Hepatocyte (in vitro differentiated cells): ENCODE results near the gene PCGF5. TPM values are rescaled to one million over a fixed set of nuclear protein-coding genes. Genes with fewer than 3 reads are reported as not detected.
A peak's percentile ranks its signal among the peaks of the same experiment; 100 is the strongest.

ENCODE experiments used
- DNase-seq: peaks from one replicate; pipeline ENCODE4 v3.0.0-alpha.2; 2016; ENCODE audit warnings: low spot score
- H2AFZ ChIP-seq: fragments of 200-600 bp; sonication (generic); 2 replicates; pipeline ENCODE4 v1.6.0; 2016; ENCODE audit warnings: antibody characterized with exemption, mild to moderate bottlenecking
- H3K27ac ChIP-seq: fragments of 200-600 bp; sonication (generic); 2 replicates; pipeline ENCODE4 v1.5.1; 2016; ENCODE audit warnings: mild to moderate bottlenecking
- H3K27me3 ChIP-seq: fragments of 200-600 bp; sonication (generic); 2 replicates; pipeline ENCODE4 v1.6.1; 2016
- H3K36me3 ChIP-seq: fragments of 200-600 bp; sonication (generic); replicated peaks from 2 replicates; pipeline ENCODE4 v1.5.1; 2016; ENCODE audit warnings: low read depth; ENCODE audit not compliant: insufficient read depth
- H3K4me1 ChIP-seq: fragments of 200-600 bp; sonication (generic); 2 replicates; pipeline ENCODE4 v1.5.1; 2016; ENCODE audit warnings: mild to moderate bottlenecking, moderate library complexity; ENCODE audit not compliant: insufficient read depth
- H3K4me2 ChIP-seq: fragments of 200-600 bp; sonication (generic); 2 replicates; pipeline ENCODE4 v1.6.0; 2016
- H3K4me3 ChIP-seq: fragments of 200-600 bp; sonication (generic); 2 replicates; pipeline ENCODE4 v1.5.1; 2016; ENCODE audit warnings: mild to moderate bottlenecking
- H3K79me2 ChIP-seq: fragments of 200-600 bp; sonication (generic); 2 replicates; pipeline ENCODE4 v1.6.0; 2017; ENCODE audit warnings: mild to moderate bottlenecking
- H3K9me2 ChIP-seq: fragments of 200-600 bp; sonication (generic); replicated peaks from 2 replicates; pipeline ENCODE4 v1.6.0; 2017; ENCODE audit warnings: mild to moderate bottlenecking; ENCODE audit not compliant: insufficient read depth
- H3K9me3 ChIP-seq: fragments of 200-600 bp; sonication (generic); 2 replicates; pipeline ENCODE4 v1.5.1; 2016; ENCODE audit warnings: low read depth, mild to moderate bottlenecking
- H4K20me1 ChIP-seq: fragments of 200-600 bp; sonication (generic); 2 replicates; pipeline ENCODE4 v1.6.0; 2016; ENCODE audit warnings: mild to moderate bottlenecking; ENCODE audit not compliant: insufficient read depth, poor library complexity, severe bottlenecking
- EZH2 ChIP-seq: fragments of 200-600 bp; sonication (generic); IDR thresholded peaks from 2 replicates; pipeline ENCODE4 v1.6.1; 2016; ENCODE audit warnings: antibody characterized with exemption, mild to moderate bottlenecking, borderline replicate concordance
- EZH2phosphoT487 ChIP-seq: fragments of 200-600 bp; sonication (generic); IDR thresholded peaks from one replicate; pipeline ENCODE4 v1.6.1; 2018; ENCODE audit warnings: antibody characterized with exemption, mild to moderate bottlenecking, low read depth, moderate library complexity; ENCODE audit not compliant: unreplicated experiment, severe bottlenecking
- WGBS: methylation state at CpG from one replicate; pipeline ENCODE4 v1.1.6; 2016; ENCODE audit warnings: low lambda C conversion rate; ENCODE audit errors: missing lambda C conversion rate; 5-methylcytosine and 5-hydroxymethylcytosine counted together
- polyA plus RNA-seq: library from polyadenylated mRNA; unstranded; fragments of >200 nt; fragmentation: Nextera tagmentation; extraction: Ambion mirVana; gene quantifications from 2 replicates; pipeline ENCODE4 v1.2.1, GENCODE V29; 2016
- total RNA-seq: library from RNA; depleted of rRNA; stranded (reverse); fragments of >200 nt; gene quantifications from 2 replicates; pipeline ENCODE4 v1.2.3, GENCODE V29; 2014
- TF ChIP-seq, protein P1 (sequence below): fragments of 200-600 bp; sonication (generic); IDR thresholded peaks from 2 replicates; pipeline ENCODE4 v1.5.1; 2016; ENCODE audit warnings: antibody characterized with exemption, mild to moderate bottlenecking; ENCODE audit not compliant: poor library complexity

Gene PCGF5
- total and polyA plus RNA-seq, 2 experiments from 2014 or later, result 32.1 to 38.7 TPM

- Histone ChIP-seq H2AFZ (no peak overlapping the region), H4K20me1 (no peaks in the 10 kb centered on the region), H3K36me3 (no peaks in the 10 kb centered on the region), H3K4me2 (no peak overlapping the region), H3K4me1 (no peaks in the 10 kb centered on the region), H3K27me3 (no peaks in the 10 kb centered on the region), H3K9me3 (no peaks in the 10 kb centered on the region), H3K27ac (no peak overlapping the region), H3K4me3 (no peak overlapping the region), H3K79me2 (no peaks in the 10 kb centered on the region), H3K9me2 (no peaks in the 10 kb centered on the region)
- TF ChIP-seq, protein P1, sequence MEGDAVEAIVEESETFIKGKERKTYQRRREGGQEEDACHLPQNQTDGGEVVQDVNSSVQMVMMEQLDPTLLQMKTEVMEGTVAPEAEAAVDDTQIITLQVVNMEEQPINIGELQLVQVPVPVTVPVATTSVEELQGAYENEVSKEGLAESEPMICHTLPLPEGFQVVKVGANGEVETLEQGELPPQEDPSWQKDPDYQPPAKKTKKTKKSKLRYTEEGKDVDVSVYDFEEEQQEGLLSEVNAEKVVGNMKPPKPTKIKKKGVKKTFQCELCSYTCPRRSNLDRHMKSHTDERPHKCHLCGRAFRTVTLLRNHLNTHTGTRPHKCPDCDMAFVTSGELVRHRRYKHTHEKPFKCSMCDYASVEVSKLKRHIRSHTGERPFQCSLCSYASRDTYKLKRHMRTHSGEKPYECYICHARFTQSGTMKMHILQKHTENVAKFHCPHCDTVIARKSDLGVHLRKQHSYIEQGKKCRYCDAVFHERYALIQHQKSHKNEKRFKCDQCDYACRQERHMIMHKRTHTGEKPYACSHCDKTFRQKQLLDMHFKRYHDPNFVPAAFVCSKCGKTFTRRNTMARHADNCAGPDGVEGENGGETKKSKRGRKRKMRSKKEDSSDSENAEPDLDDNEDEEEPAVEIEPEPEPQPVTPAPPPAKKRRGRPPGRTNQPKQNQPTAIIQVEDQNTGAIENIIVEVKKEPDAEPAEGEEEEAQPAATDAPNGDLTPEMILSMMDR, result no peak
- TF ChIP-seq EZH2phosphoT487 (no peak), EZH2 (no peak)
- WGBS, result 63% methylated on average over 3 of the region's 3 CpGs
- no peak for DNase-seq
Measured at GRCh38 chr10:91249700-91250099, 29.2 kb downstream of the PCGF5 start.

DNA sequence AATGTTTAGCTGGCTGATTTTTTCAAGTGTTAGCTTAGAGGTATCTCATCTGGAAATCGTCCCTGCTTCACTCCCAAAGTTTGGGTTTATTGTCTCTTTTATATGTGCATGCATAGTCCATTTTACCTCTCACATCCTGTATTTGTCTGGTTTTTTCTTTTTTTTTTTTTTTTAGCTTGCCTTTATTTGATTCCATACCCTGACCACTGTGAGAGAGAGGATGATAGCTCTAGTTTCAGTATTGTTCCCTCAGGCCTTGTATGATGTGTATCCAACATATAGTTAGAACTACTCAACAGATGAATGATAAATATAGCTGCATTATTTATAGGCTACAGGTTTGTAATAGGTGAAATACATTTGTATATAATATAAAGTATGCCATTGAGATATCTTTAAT is 29.9 kb downstream of the PCGF5 start:
- no peak overlapping the region for H3K4me3 ChIP-seq
- TF ChIP-seq EZH2phosphoT487, result no peak
- TF ChIP-seq, protein P1, result no peak
- TF ChIP-seq EZH2, result no peak
- H3K9me2 ChIP-seq, result no peaks in the 10 kb centered on the region
- H3K27ac ChIP-seq, result no peak overlapping the region
- H3K9me3 ChIP-seq, result no peaks in the 10 kb centered on the region
- no peaks in the 10 kb centered on the region for H3K79me2 ChIP-seq
- H3K4me1 ChIP-seq, result no peaks in the 10 kb centered on the region
- no peak overlapping the region for H3K4me2 ChIP-seq
- 56% methylated on average over 1 of the region's 1 CpG for WGBS
- H3K36me3 ChIP-seq, result no peaks in the 10 kb centered on the region
- no peak overlapping the region for H2AFZ ChIP-seq
- no peak for DNase-seq
- H3K27me3 ChIP-seq, result no peaks in the 10 kb centered on the region
- no peaks in the 10 kb centered on the region for H4K20me1 ChIP-seq

GRCh38 chr10:91251430-91252056 is 31.1 kb downstream of the PCGF5 start:
- no peaks in the 10 kb centered on the region for H3K79me2 ChIP-seq
- DNase-seq, result peak; percentile 69
- H3K27ac ChIP-seq, result no peak overlapping the region
- no peaks in the 10 kb centered on the region for H3K9me3 ChIP-seq
- H3K4me2 ChIP-seq, result no peak overlapping the region
- no peaks in the 10 kb centered on the region for H3K9me2 ChIP-seq
- TF ChIP-seq EZH2phosphoT487 (no peak), EZH2 (no peak)
- TF ChIP-seq, protein P1, result peak; percentile 93
- no peak overlapping the region for H3K4me3 ChIP-seq
- H2AFZ ChIP-seq, result no peak overlapping the region
- H3K4me1 ChIP-seq, result no peaks in the 10 kb centered on the region
- no peaks in the 10 kb centered on the region for H4K20me1 ChIP-seq
- no peaks in the 10 kb centered on the region for H3K36me3 ChIP-seq
- no peaks in the 10 kb centered on the region for H3K27me3 ChIP-seq
